HPDE6-E6E7 (cell line): Measurements from ENCODE around the gene PHGDH.
A peak's percentile ranks its signal among the peaks of the same experiment; 100 is the strongest.
"Not testable (repeated sequence)": the region's sequence is repeated elsewhere in the genome, so short reads cannot be mapped to it uniquely, and the experiment has no call there.

Experiments used
- DNase-seq: peaks from one replicate; pipeline ENCODE4 v3.0.0; 2011; ENCODE audit warnings: missing footprints; ENCODE audit errors: extremely low spot score

PHGDH gene

DNA sequence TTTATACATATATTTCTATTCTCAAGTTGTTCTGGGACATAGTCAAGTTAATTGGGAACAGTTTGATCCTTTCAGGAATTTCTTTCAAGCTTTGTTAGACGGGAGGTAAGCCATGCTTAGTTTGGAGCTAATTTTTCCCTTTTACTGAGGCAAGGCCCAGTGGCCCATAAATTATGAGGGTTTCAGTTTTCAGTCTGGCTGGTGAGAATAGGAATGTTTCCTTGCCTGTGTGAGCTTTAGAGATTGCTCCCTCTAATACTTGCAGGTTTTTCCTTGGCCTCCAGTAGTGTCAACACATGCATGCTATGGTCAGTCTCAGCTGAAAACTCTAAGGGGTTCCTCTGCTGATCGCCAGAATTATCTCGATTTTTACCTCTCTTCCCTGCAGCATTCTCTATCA lies 14.1 kb upstream of the PHGDH start:
- no peak for DNase-seq

DNA sequence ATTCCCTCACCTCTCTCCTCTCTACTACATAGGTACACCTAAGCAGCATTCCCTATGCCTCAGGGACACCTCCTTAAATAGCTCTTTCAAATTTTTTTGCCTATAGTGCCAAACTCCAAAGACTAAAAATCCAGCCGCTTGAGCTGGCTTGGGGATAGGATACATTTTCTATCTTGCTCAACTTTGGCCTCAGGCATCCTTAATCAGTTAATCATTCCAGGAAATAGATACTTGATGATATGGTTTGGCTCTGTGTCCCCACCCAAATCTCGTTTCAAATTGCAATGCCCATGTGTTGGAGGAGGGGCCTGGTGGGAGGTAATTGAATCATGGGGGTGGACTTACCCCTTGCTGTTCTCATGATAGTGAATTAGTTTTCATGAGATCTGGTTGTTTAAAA lies 11.4 kb upstream of the PHGDH start:
- no peak for DNase-seq

DNA sequence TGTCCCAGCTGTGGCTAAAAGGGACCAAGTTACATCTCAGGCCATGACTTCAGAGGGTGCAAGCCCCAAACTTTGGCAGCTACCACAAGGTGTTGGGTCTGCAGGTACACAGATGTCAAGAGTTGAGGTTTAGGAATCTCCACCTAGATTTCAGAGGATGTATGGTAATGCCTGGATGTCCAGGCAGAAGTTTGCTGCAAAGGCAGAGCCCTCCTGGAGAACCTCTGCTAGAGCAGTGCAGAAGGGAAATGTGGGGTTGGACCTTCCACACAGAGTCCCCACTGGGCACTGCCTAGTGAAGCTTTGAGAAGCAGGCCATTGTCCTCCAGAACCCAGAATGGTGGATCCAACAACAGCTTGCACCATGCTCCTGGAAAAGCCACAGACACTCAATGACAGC lies 10.1 kb upstream of the PHGDH start:
- no peak for DNase-seq

- no peak for DNase-seq
Observed at GRCh38 chr1:119702384-119702783, 9.3 kb upstream of the PHGDH start.

GRCh38 chr1:119703666-119704450 lies 7.9 kb upstream of the PHGDH start:
- no peak for DNase-seq

DNA sequence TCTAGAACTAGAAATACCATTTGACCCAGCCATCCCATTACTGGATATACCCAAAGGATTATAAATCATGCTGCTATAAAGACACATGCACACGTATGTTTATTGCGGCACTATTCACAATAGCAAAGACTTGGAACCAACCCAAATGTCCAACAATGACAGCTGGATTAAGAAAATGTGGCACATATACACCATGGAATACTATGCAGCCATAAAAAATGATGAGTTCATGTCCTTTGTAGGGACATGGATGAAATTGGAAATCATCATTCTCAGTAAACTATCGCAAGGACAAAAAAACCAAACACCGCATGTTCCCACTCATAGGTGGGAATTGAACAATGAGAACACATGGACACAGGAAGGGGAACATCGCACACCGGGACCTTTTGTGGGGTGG lies 5.1 kb upstream of the PHGDH start:
- not testable (repeated sequence) for DNase-seq

DNA sequence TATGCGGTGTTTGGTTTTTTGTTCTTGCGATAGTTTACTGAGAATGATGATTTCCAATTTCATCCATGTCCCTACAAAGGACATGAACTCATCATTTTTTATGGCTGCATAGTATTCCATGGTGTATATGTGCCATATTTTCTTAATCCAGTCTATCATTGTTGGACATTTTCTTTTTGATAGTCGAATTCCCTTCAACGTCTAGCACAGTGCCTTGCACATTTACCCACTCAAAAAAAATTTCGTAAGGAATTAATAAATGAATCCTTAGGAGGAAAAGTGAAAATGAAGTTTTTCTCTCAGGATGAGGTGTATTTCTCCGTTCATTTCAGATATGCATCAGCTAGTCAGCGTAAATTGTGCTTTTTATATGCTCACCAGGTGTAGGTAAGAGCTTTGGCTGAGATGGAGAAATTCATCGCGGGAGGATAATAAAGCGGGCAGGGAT lies 354 bp upstream of the PHGDH start:
- DNase-seq, result not testable (repeated sequence)

DNA sequence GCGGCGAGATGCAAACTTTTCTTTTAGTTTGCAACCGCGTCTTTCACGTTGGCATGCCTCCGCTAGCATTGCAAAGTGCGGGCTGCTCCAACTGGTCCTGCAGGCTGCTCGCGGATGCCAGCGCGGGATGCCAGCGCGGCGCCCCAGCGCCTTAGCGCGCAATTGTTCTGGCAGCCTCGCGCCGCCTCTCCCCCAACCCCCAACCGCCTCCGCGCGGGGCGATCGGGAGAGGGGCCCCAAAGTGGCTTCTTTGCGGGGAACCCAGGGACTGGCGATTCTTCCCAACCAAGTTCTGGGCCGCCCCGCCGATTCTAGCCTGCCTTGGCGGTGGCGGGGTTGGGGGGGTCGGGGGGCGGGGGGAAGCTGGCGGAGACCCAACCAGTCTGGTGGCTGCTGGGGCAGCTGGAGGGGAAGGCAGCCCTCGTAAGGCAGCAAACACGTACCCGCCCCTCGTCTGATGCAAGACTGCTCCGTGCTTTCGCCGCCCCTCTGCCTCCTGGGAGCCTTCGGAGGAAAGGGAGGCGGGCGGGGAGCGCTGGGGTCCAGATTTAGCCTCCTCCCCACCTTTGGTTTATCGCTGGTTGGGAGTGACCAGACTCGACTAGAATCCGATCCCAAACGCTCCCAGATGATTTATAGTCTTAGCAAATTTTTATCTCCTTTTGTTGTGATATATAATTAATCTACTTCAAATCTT lies 756 bp downstream of the PHGDH start:
- DNase-seq, result peak; percentile 54

- DNase-seq, result no peak
Observed at GRCh38 chr1:119713039-119713748, 1.5 kb downstream of the PHGDH start.

DNA sequence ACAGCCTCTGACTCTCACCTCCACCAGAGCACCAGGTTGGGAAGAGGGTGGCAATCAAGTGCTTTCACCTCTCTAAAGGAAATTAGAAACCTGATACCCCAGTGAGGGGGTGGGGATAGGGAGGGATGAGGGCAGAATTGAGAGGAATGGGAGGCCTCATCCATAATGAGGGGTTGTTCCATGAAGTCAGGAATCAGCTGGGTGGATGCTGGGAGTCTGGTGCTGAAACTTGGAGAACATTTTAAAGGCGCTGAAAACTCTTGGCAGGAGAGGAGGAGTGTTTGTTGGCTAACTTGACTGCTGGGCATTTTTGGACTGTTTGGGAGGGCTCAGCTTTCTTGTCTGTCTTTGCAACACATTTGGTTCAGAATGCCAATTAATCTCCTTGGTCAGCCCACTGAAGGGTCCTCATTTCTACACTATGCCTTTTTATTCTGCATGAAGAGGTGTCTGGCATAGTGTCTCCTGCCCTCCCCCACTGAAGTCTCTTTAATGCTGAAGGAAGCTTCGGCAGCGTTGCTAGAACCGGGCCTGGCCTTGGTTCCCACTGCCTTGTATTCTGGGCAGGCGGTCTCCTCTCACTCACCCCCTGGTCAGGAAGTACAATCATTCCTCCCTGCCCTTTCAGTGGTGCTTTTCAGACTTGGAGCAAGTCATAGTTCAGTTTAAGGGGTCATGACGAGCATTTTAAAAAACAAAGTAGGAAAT lies 2.2 kb downstream of the PHGDH start:
- DNase-seq, result no peak

DNA sequence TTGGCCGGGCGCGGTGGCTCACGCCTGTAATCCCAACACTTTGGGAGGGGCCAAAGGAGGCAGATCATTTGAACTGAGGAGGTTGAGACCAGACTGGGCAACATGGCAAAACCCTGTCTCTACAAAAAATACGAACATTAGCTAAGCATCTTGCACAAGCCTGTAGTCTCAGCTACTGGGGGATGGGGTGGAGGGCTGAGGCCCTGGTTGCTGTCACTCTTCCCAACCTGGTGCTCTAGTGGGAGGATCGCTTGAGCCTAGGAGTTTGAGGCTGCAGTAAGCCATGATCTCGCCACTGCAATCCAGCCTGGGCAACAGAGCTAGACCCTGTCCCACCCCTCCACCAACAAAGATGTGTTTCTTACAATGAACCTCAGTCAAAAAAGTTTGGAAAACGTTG lies 2.8 kb downstream of the PHGDH start:
- no peak for DNase-seq

DNA sequence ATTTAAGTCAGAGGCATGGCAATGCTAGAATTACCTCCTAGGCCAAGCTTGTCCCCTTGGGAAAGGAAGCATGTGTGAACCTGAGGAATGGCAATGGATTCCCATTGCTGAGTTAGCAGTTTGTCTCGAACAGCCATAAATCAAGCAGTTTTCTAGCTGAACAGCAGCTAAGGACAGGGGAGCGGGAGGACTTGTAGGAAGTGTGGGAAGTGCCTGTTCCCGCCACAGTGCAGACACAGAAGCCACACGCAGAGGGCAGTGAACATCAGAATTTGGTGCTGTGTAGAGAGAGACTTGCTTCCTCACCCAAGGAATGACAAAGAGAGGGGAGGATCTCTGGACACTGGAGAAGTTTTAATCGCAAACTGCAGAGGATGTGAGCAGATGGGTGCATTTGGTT lies 3.8 kb downstream of the PHGDH start:
- no peak for DNase-seq

DNA sequence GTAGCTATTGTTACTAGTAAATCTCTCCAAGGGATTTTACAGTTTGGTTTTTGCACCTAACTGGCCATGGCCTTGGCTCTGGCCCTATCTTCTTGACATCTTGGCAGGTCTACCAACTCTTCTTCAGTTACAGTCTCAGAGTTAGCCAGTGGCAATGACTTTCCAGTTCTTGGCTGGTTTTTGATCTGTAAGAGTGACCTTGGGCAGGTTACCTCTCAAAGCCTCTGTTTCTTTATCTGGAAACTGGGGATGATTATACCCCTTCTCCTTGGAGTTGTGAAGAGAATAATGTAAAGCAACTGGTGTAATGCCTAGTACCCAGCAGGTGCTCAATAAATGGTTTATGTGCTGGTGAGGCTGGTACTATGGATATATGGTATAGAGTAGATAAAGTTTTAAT lies 6.7 kb downstream of the PHGDH start:
- DNase-seq, result no peak

DNA sequence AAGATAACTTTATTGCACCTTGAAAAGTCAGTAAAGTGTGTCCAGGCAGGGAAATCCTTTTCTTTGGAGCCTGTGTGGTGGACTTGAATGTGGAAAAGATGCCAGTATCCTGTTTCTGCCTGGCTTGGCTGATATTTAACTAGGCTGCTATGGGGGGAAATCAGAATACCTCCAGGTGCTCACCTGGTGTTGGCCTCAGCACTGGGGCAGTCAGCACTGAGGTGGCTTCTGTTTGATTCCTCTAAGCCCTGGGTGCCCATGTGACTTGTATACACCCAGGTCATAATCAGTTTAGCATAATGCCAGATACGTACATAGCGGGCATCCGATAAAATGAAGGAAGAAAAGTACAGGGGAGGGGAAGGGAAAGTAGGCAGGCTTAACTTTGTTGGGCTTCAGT lies 7.2 kb downstream of the PHGDH start:
- no peak for DNase-seq

GRCh38 chr1:119720866-119721440 lies 9.2 kb downstream of the PHGDH start:
- no peak for DNase-seq

DNA sequence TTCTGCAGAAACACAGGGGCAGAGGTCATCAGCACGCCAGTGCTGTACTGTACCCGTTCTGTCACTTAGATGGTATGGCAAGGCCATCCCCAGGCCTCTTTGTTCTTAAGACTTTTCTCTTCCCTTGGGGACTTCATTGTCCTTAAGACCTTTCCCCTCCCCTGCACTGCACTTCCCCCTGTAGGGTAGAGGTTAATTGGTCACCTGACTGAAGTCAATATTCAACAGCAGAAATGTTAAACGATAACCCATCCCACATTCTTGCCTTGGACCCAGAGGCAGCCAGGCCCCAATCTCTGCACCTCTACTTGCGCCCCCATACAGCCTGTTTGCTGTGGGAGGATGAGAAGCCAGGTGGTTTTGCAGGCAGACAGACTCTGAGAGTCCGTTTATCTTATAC lies 10.2 kb downstream of the PHGDH start:
- no peak for DNase-seq

DNA sequence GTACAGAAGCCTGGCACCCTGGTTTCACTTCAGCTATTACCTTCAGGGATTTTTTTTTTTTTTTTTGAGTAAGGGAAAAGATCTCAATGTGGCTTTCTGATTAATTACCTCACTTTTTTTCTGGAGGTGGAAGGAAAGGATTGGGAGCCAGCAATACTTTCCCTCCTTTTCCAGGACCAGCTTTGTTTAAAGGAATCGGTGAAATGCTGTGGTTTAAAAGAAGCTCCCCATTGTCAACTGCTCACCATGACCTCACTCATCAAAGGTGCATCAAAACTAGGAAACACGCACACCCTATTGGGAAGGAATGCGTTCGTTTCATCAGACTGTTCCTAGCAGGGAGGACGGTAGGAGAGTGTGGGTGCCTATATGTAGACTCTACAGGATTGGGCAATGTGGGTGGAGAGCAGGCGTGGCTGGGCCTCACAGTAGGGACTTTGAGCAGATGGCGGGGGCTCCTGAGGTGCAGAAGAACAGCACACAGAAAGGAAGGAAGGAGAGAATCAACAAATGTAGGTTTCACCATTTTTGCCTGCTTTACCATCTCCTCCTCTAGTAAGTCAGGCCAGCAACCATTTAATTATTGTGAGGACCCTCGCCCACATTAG lies 13.0 kb downstream of the PHGDH start:
- no peak for DNase-seq

DNA sequence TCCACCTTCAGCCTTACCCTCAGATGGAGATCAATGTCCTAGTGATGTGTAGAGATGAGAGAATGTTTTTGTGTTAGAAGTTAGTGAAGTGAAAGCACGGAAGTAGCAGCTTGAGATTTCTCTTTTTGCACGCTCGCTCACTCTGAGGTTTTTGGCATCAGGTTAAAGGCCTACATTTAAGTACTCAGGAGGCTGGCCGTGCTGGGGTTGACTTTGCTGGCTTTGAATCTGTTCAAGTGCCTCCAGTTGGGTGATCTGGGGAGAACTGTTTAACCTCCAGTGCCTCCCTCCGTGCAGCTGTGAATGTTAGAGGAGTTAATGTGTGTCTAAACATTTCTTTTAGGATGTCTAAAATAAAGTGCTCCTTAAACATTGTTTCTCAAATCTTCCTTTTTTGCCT lies 13.9 kb downstream of the PHGDH start:
- no peak for DNase-seq

DNA sequence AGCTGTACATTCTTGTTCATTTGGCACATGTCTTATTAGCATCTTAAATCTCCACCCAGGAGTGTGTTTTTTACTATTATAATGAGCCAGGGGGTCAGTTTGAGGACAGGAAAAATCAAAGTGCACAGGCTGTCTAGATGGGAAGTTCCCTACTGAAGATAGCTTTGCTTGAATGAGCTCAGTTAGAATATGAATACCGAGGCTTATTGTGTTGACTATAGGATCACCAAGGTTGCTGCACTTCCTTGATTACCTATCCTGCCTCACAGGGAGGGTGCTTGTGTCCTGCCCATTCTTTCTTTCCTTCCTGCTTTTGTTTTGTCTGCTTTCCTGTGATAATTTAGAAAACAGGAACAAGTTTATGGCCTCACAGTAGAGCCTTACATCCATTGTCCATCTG lies 16.3 kb downstream of the PHGDH start:
- no peak for DNase-seq

DNA sequence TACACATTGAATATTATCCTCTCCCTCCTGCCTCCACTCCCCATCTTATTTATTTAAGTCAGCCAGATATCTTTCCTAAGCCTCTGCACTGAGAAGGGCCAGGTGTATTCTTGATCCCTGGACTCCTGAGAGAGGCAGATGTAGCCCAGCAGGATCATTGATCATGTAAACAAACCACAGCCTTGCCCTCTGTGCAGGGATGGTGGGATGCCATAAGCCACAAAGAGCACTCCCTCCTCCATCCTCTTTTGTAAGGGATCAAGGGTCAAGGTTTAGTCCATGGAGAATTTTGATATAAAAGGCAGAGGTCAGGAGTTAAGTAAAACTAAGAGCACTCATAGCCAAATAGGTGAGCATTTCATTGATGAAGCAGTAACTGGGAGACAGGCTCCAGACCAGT lies 17.3 kb downstream of the PHGDH start:
- no peak for DNase-seq

DNA sequence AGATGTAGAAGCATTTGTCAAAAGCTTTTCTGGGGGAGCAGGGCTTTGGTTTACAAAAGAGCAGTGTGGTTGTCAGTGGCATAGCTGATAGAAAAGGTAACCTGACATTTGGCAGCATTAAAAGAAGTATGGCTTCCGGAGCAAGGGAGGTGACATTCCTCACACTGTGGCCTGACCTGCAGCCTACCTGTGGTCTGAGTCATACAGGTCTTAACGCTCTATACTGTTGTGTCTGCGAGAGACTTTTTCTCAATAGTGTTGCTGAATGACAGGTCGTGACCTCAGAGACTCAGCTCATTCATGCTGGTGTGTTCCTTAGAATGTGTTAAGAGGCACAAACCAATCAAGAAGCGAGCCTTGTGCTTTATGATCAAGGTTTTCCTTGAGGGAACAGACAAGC lies 19.3 kb downstream of the PHGDH start:
- no peak for DNase-seq
